ENCODE measurements around the gene PCDH9.

PCDH9 gene

DNA sequence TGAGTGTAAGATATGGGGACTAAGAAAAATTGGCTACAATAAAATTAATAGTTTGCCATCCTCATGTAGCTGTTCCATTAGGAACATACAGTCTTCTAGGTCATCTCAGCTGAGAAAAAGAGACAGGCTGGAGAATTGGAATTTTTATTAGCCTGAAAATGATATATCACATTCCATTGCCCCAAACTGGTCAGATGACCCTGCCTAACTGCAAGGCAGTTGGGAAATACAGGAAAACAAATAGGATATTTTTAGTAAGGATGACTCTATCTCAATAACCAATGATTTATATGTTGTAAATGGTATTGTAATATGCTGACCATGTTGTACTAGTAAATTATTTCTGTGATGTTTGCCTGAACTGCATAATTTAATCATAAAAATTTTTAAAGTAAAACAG is 673.8 kb downstream of the PCDH9 start:
- in situ Hi-C loops (cut with MboI; ENCODE audit: low sequenced_read_pairs), result no loop called here

DNA sequence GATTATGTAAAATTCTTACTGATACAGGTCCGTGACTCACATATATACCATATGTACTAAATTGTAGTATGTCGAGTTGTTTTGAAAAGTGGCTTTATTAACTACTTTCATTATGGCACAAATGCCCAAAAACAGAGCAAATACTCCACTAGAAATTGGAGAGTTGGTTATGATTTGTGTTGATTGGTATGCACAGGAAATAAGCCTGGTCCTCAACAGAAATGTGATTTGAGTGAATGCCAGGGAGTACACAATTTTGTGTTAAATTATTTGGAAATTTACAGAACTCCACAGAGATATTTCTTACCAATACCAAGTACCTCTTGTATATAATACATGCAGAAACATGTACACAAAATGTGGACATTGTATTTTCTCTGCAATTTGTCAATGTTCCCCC is 676.7 kb downstream of the PCDH9 start:
- in situ Hi-C loops (cut with MboI; ENCODE audit: low sequenced_read_pairs), result no loop called here

DNA sequence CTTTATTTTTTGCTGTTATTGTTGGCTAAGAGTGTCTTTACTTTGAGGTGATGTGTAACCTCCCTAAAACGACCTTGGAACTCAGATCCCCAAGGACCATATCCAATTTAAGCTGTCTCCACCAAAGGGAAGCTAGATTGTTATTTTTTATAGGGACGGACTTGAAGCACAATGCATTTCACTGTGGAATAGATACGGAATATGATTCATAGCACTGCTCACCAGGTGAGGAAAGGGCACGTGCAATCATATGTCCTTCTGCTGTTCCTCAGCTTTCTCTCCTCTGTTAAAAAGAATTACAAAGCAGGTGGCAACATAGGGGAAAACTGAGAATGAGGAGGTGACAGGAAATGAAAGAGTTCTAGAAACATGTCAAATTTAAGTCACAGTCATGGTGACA is 679.0 kb downstream of the PCDH9 start:
- in situ Hi-C loops (cut with MboI; ENCODE audit: low sequenced_read_pairs), result no loop called here

DNA sequence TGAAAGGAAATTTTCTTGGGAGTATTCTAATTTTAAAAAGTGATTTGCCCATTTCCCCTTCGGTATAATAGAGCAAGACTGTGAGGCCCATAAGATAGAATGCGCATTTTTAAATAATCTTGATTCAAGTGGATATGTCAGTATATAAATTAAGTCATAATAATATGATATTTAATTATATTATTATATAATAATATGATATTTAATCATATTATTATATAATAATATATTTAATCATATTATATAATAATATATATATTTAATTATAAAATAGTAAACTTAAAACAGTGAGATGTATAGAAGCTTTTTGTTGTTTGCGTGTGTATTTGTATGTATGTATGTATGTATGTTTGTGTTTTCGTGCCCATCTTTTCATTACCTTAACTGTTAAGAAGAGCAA is 682.5 kb downstream of the PCDH9 start:
- in situ Hi-C loops (cut with MboI; ENCODE audit: low sequenced_read_pairs), result no loop called here

DNA sequence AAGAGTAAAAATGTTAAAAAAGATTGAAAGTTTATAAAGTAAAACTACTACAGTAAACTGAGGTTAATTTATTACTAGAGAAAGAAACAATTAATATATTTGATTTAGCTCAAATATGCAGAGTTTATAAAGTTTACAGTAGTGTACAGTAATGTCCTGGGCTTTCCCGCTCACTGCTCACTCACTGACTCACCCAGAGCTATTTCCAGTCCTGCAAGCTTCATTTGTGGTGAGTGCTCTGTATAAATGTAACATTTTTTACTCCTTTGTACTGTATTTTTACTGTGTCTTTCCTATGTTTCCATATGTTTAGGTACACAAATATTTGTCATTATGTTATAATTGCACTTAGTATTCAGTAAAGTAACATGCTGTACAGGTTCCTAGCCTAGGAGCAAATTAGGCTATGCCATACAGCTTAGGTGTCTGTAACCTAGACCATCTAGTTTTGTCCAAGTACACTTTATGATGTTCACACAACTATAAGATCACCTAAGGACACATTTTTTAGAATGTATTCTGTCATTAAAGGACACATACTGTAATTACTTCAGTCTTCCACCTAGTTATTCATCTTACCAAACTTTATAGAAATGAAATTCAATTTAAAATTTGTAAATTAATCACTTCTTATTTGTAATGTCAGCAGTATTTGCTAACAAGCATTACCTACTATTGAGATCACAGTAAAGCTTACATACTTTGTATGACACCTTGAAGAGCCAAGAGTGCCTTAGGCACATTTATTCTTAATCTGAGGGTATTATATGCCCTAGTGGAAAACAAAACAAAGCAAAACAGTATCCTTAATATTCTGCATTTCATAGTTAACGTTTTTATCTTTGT is 683.4 kb downstream of the PCDH9 start:
- in situ Hi-C loops (cut with MboI; ENCODE audit: low sequenced_read_pairs), result no loop called here

DNA sequence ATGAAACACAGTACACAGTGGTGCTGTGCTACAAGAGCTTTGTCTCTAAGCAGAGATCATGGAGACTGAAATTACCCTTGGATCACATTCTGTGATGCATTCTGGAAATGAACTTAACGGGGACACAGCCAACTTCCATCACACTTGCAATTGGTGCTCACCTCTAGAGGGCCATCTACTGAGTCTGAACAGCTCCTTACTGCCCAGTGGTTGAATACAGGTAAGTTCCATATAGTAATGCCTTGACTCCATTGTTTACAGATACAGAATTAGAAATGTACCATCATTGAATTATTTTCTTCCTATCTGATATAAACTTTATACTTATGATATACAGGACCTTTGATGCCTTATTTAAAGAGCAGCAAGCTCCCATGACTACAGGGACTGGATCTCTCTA is 686.4 kb downstream of the PCDH9 start:
- in situ Hi-C loops (cut with MboI; ENCODE audit: low sequenced_read_pairs), result no loop called here

DNA sequence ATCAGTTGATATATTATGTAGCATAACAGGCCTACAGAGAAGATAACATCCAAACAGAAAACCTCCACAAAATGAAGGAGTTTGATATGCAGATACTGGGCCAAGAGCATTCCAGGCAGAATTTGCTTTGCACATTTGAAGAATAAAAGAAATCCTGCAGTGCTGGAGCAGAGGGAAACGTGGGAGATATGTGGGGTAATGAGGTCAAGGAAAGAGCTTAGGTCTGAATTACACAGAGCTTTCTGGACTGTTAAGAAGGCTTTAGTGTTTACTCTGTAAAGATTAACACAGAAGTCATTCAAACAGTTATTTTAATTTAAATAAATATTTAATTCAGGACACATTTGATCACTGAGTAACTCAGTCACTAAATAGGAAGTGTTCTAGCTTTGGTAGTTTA is 692.7 kb downstream of the PCDH9 start:
- in situ Hi-C loops (cut with MboI; ENCODE audit: low sequenced_read_pairs), result no loop called here

DNA sequence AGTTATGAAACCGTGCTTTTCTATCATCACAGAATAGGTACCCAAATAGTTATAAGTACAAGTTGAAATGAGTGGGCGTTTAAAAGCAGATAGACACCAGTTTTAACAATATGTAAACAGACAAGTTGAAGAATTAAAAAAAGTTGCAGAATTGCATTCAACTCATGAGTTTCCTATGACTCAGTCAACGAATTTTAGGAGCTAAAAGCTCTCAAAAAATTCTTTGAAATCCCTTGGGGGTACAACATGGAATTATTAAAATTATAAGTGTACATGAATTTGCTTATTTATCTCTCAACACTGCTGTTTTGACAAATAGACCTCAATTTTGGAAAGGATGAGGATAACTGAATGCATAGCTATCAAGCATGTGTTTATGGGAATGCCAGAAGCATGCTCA is 693.4 kb downstream of the PCDH9 start:
- in situ Hi-C loops (cut with MboI; ENCODE audit: low sequenced_read_pairs), result no loop called here

DNA sequence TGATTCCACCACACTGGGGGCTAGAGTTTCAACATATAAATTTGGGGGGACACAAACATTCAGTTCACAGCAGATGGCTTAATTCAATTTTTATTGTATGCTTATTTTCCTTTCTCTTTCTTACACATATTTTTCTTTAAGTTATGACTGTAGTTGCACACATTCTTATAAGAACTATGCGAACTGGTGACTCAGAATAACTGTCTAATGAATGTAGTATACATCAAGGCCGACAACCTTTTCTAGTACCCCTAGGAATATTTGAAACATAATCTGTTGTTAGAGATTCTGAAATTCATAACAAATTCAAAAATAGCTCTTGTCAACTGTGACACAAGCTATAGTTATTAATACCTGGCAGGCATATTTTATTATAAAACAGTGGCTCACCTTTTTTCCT is 695.6 kb downstream of the PCDH9 start:
- in situ Hi-C loops (cut with MboI; ENCODE audit: low sequenced_read_pairs), result no loop called here

DNA sequence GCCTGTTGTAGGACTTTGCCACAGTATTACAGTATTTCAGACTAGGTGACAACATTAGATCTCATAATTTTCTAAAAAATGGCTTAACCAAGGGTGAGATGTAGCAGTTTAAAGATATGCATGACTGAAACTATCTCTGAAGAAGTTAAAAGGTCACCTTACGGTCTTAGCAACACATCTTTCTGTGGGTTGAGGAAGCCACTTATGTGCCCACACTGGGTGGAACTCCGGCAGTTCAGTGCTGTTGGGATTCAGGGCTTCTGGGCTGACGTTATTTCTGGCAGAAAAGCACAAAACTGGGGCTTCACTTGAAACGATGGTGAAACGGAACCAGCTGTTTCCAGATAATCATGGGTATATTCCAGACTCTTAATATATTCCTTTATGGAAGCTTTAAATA is 697.3 kb downstream of the PCDH9 start:
- in situ Hi-C loops (cut with MboI; ENCODE audit: low sequenced_read_pairs), result no loop called here

DNA sequence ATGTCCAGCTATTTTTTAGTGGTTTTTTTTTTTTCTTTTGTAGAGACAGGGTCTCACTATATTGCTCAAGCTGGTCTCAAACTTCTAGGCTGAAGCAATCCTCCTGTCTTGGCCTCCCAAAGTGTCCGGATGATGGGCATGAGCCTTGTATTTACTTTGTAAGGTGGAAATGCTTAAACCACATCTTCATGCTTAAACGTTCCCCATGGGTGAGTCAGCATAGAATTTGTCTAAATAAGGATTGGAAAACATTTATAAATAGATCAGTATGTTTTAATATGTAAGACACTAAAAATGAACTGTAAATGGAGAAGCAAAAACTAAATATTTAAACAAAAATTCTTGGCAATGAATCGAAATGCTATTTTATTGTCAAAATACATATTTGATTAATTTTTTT is 698.0 kb downstream of the PCDH9 start:
- in situ Hi-C loops (cut with MboI; ENCODE audit: low sequenced_read_pairs), result no loop called here

DNA sequence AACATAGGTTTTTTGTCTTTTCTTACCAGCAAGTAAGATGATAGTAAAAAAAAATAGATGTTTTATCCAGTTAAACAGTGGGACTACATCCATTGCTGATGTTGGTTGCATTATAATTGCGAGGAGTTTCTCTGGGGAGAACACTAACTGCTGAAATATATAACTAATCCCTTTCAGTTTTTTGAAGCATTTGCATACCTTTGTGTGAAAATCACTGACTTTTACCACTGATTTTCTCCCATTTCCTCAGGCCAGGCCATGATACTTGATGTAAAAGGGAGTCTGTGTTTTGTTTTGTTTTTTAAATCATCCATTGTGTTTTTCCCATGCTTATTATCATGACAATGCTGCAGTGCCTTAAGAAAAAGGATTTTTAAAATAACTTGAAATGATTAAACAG is 699.5 kb downstream of the PCDH9 start:
- in situ Hi-C loops (cut with MboI; ENCODE audit: low sequenced_read_pairs), result no loop called here

DNA sequence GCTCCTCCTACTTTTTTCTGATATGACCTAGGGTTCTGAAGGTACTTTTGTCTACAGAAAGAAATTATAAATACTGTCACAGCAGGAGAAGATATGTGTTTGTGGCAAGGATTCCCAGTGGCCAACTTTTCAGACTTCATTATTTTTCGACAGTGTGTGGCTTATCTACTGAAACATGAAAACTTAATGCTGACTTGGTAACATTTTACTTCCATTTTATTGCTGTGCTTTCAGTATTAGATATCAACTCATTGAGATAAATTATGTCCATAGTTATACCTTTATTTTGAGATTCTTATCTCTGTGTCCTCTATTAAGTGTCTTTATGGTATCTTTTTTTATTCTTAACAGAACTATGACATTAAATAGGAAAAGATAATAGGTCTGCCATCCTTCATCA is 700.0 kb downstream of the PCDH9 start:
- in situ Hi-C loops (cut with MboI; ENCODE audit: low sequenced_read_pairs), result no loop called here

DNA sequence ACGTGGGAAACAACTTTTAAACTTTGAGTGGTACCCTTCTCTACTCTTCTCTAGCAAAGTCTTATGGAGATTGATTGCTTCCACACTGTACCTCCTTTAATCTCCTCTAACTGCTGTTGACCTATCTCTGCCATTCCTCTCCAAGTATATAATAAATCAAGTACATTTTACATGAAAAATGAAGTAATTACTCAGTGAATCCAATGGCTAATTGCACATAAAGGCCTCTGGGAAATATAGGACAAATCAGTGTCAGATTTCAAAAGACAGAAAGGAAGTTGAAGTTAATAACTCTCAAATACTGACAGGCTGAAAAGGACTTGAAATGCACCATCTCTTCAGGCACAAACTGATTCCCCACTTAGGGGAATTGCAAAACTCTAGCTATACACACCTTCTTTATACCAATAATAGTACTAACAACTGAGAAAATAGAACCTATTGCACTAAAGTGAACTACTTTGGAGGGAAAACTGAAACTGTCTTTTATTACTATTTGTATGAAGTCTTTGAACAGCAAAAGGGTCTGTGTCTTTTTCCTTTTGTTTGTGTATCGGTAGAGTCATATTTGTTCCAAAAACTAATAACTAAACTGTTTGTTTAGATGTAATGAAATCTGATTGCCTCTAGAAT is 701.1 kb downstream of the PCDH9 start:
- in situ Hi-C loops (cut with MboI; ENCODE audit: low sequenced_read_pairs), result no loop called here

DNA sequence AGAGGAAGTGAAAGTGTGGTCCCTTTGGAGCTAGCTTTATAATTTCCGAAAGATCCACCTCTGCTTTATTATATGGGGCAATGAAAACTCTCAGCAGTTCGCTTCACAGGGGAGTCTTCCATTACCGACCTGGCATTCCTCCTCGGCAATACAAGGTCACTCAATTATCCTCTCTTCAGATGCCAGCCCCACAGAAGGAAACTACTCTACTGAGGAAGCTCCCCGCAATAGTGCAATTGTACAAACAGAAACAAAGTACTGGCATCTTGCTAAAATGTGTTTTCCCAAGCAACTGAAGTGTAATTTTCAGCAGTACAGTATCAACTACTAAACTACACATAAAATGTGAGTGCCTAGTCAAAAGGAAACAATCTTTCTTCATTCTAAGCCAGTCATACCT is 702.0 kb downstream of the PCDH9 start:
- in situ Hi-C loops (cut with MboI; ENCODE audit: low sequenced_read_pairs), result no loop called here

DNA sequence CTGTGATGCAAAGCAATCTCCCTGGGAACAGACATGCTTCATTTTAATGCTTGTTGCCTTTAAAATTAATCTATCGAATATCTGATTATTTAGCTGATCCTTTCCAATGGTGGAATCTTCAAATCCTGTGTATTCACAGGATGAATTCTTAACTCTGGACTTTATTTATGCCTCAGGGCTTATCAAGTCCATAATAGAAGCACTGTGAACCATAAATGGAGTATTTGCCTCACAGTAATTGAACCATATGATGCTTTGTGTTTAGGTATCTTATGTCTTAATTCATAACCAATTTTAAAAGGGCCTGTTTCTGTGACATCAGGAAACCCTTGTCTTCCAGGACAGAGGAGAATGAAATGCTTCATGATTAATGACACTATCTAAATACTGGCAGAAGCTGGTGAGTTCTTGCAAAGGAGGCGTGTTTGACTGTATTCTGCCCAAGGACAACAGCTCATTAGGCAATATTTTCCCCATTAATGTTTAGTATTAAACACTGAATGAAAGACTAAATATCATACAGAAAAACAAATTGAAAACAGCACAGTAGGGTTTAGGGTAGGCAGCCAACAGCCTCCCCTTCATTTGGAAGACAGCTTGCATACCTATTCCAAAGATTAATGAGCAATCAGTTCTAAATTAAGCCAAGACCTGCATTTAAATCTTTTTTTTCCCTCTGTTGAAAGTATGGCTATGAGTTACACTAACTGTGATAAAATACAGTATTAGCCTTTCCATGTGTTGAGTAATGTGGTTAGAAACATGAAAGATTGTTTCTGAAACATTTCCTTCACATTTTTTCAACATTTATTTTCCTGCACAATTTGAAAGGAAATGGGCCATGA is 709.4 kb downstream of the PCDH9 start:
- in situ Hi-C loops (cut with MboI; ENCODE audit: low sequenced_read_pairs), result no loop called here

DNA sequence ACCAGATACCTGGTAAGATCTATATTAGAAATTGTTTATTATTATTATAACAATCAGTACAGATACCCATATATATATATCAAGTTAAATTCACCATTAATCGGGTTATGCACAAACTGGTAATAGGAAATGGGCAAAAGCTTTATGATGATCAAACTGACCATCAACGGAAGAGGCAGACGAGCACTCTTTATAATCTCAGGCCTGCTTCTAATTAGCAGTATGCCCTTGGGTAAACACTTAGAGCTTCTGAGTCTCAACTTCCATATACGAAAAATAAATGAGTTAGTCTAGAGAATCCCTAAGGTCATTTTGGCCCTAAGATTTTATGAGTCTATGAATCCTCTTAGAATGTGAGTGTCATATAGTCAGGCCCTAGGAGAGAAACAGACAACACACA is 710.9 kb downstream of the PCDH9 start:
- in situ Hi-C loops (cut with MboI; ENCODE audit: low sequenced_read_pairs), result no loop called here

DNA sequence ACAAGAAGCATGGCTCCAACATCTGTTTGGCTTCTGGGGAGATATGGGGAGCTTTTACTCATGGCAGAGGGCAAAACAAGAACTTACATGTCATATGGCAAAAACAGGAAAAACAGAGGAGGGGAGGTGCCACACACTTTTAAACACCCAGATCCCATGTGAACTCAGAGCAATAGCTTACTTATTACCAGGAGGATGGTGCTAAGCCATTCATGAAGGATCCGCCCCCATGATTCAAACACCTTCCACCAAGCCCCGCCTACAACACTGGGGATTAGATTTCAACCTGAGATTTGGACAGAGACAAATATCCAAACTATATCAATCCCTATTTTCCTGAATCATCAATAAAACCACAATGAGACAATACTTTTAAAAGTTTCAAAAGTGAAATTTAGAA is 712.1 kb downstream of the PCDH9 start:
- in situ Hi-C loops (cut with MboI; ENCODE audit: low sequenced_read_pairs), result no loop called here

DNA sequence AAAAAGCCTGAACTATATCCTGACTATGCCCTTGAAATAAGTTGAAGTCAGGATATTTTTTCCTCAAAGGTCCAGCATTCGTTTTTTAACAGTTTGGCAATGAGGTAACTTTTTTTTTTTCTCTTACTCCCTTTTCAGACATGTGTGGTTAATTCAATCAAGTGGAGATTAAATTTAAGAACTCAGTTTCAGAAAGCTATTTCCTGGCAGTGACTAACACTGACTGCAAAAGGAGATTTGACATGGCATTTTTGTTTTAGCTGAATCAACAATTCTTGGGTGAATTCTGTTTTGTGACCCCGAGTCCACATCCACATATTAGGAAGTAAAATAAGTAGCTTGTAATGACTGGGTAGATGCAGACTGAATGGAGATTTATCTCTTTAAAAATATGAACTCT is 716.4 kb downstream of the PCDH9 start:
- in situ Hi-C loops (cut with MboI; ENCODE audit: low sequenced_read_pairs), result no loop called here

DNA sequence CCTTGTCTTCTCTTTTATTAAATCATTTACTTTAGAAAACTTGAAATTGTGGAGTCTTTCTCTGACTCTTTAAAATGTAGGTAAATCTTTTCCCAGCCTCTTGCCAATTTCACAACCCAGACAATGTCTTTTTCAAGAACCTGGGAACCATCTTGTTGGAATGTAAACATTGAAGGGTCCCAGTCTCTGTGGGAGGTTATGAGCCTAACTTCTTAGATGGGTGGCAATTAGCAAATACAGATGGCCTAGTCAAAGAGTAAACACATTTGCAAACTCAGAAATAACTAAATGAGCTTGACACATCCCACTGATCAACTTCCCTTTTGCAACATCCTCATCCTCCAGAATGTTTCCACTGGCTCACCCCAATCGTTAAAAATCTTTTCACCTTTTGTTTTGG is 721.0 kb downstream of the PCDH9 start:
- in situ Hi-C loops (cut with MboI; ENCODE audit: low sequenced_read_pairs), result no loop called here

DNA sequence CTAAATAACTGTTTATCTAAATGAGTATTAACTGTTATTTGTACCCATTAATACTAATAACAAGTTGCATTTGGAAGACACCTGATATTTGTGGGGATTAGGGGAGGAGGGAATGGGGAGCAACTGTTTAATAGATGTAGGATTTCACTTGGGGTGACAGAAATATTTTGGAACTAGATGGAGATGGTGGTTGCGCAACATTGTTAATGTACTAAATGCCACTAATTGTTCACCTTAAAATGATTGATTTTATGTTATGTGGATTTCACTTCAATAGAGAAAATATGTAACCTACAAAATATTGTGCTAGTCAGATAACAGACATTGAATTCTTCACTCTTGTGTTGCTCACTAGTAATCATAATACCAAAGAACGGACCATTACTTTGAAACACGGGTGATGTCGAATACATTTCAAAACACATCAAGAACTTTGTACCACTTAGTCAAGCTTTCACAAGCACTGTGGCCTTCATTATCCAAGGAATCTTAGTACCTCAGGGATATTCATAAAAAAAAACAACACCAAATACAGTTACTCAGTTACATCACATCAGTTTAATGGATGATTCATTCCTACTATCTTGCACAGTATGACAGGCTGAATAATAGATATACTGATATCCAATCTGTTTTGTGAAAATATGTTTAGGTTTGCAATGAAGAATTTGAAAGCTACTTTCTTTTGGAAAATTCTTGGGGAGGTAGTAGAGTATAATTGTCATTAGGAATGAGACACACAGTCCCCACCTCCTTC is 721.8 kb downstream of the PCDH9 start:
- in situ Hi-C loops (cut with MboI; ENCODE audit: low sequenced_read_pairs), result no loop called here

All from HL-60/S4 (cell line).